ENCODE data around the gene CACNA2D3.

- TF ChIP-seq EZH2 (IDR thresholded peaks at IDR 0.05; ENCODE audit: low read length) (no peak), CTCF (optimal IDR thresholded peaks at IDR 0.05 in 1 of 3, IDR thresholded peaks at IDR 0.05 in 1 of 3, conservative IDR thresholded peaks at IDR 0.05 in 1 of 3; ENCODE audit: extremely low read depth in 1 of 3, insufficient read depth in 2 of 3, low read length in 3 of 3) (no peak)
Observed at GRCh38 chr3:54877730-54878129, 755.4 kb downstream of the CACNA2D3 start.
